Prostate gland (tissue), 2 donors: ENCODE measurements around the gene TMED9. TPM values are rescaled to one million over a fixed set of nuclear protein-coding genes. Genes with fewer than 3 reads are reported as not detected.

Experiments
- DNase-seq: peaks from one replicate; pipeline ENCODE4 v3.0.0-alpha.2; 2019; ENCODE audit warnings: low spot score
- H3K27ac ChIP-seq, 2 donors: fragments of 200-600 bp; sonication (generic); 2 replicates each; pipeline ENCODE4 v1.5.1; 2017 to 2019
- H3K27me3 ChIP-seq: fragments of 200-600 bp; sonication (generic); replicated peaks from 2 replicates; pipeline ENCODE4 v1.5.1; 2019; ENCODE audit not compliant: insufficient read depth
- H3K36me3 ChIP-seq, 2 donors: fragments of 200-600 bp; sonication (generic); 1 replicate in 1 of 2; 2 replicates in 1 of 2; pipeline versions ENCODE4 v1.5.1 to v1.8.1; 2017 to 2019
- H3K4me1 ChIP-seq: fragments of 200-600 bp; sonication (generic); replicated peaks from 2 replicates; pipeline ENCODE4 v1.5.1; 2019
- H3K4me3 ChIP-seq, 2 donors: fragments of 200-600 bp; sonication (generic); 2 replicates each; pipeline ENCODE4 v1.5.1; 2017 to 2019
- H3K9me3 ChIP-seq: fragments of 200-600 bp; sonication (generic); 2 replicates; pipeline ENCODE4 v1.5.1; 2017
- POLR2A ChIP-seq: fragments of 450-650 bp; IDR thresholded peaks from one replicate; pipeline ENCODE4 v1.6.1; 2016; ENCODE audit warnings: antibody characterized with exemption, mild to moderate bottlenecking
- POLR2AphosphoS5 ChIP-seq: sonication (generic); formaldehyde crosslinking; IDR thresholded peaks from one replicate; pipeline ENCODE4 v1.6.1; 2017; ENCODE audit warnings: antibody characterized with exemption
- WGBS: methylation state at CpG from one replicate; pipeline ENCODE4 v1.1.5; 2018; 5-methylcytosine and 5-hydroxymethylcytosine counted together
- intact Hi-C: fragments of 100-400 bp; cut with DNase I; formaldehyde crosslinking; loops from one replicate; pipeline ENCODE4 v1.14.2; 2022
- total RNA-seq, 2 donors: library from RNA; depleted of rRNA; stranded (reverse); fragments of >200 nt; gene quantifications; one replicate each; pipeline ENCODE4 v1.1.0, GENCODE V29; 2016
- TF ChIP-seq, protein P1 (sequence below), 4 experiments: fragments of 200-600 bp in 2 of 4; fragments of 450-650 bp in 2 of 4; sonication (generic) in 2 of 4; IDR thresholded peaks; 1 replicate in 3 of 4; 2 replicates in 1 of 4; pipeline ENCODE4 v1.5.1; 2016 to 2019; ENCODE audit warnings: antibody characterized with exemption in 4 of 4, mild to moderate bottlenecking in 2 of 4, moderate library complexity in 2 of 4

The TMED9 gene
- total RNA-seq, 2 donors from 2014 or later, result 136 to 176 TPM

DNA sequence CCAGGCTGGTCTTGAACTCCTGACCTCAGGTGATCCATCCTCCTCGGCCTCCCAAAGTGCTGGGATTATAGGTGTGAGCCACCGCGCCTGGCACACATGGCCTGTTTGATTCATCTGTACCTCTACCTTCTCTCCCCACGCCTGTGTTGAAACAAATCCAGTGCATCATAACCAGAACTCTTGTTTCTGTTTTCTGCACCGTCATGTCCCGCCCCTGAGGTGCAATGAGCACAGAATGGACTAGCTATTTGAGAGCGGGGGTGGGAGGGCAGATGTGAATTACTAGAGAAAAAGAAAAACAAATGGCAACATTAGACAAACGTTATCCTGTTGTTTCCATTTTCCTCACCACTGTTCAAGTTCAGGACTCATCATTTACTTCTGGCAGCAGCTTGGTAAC, 27.0 kb upstream of the TMED9 start:
- H3K27me3 ChIP-seq, result no peaks in the 10 kb centered on the region
- TF ChIP-seq POLR2AphosphoS5 (no peak), POLR2A (no peak)
- TF ChIP-seq, protein P1, sequence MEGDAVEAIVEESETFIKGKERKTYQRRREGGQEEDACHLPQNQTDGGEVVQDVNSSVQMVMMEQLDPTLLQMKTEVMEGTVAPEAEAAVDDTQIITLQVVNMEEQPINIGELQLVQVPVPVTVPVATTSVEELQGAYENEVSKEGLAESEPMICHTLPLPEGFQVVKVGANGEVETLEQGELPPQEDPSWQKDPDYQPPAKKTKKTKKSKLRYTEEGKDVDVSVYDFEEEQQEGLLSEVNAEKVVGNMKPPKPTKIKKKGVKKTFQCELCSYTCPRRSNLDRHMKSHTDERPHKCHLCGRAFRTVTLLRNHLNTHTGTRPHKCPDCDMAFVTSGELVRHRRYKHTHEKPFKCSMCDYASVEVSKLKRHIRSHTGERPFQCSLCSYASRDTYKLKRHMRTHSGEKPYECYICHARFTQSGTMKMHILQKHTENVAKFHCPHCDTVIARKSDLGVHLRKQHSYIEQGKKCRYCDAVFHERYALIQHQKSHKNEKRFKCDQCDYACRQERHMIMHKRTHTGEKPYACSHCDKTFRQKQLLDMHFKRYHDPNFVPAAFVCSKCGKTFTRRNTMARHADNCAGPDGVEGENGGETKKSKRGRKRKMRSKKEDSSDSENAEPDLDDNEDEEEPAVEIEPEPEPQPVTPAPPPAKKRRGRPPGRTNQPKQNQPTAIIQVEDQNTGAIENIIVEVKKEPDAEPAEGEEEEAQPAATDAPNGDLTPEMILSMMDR (IDR thresholded peaks at IDR 0.05), result no peak
- no peaks in the 10 kb centered on the region for H3K36me3 ChIP-seq
- H3K9me3 ChIP-seq, result no peaks in the 10 kb centered on the region
- H3K27ac ChIP-seq, result no peak overlapping the region
- H3K4me1 ChIP-seq, result no peaks in the 10 kb centered on the region
- 81% methylated on average over 8 of the region's 8 CpGs for WGBS
- H3K4me3 ChIP-seq, result no peak overlapping the region
- intact Hi-C loops, result no loop called here
- DNase-seq, result no peak

DNA sequence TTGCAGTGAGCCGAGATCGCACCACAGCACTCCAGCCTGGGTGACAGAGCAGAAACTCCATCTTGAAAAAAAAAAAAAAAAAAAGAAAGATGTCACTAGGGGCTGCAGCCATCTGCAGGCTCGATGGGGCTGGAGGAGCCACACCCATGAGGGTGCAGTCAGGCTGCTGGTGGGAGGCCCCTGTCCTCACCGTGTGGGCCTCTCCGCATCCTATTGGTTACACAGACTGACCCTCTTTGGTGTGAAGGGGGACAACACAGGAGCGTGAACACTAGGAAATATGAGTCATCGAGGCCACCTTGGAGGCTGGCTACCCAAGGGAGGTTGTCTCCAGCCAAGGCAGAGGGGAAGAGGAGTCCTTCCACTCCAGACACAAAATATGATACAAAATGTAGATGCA, 23.7 kb upstream of the TMED9 start:
- Histone ChIP-seq H3K9me3 (no peaks in the 10 kb centered on the region), H3K27me3 (no peaks in the 10 kb centered on the region), H3K4me3 (no peak overlapping the region), H3K27ac (no peak overlapping the region), H3K36me3 (no peaks in the 10 kb centered on the region), H3K4me1 (no peaks in the 10 kb centered on the region)
- DNase-seq, result no peak
- 79% methylated on average over 7 of the region's 7 CpGs for WGBS
- no peak for TF ChIP-seq POLR2AphosphoS5
- TF ChIP-seq, protein P1 (IDR thresholded peaks at IDR 0.05), result no peak
- intact Hi-C loops, result no loop called here

DNA sequence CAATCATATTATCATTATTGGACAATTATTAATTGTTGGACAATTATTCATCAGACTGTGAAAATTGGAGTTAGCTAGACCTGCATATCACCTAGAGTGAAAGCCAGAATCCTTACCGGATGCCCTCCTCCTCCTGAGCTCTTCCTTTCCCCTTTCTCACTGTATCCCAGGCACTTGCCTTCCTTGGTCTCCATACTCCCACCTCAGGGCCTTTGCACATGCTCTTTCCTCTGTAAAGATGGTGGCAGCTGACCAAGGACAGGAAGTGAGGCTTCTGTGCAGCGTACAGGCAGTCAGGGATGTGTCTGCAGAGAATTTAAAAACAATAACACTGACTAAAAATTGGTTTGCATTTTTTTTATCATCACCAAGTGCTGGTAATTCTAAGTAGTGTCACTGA, 22.1 kb upstream of the TMED9 start:
- no peak for DNase-seq
- intact Hi-C loops, result no loop called here
- 91% methylated on average over 2 of the region's 2 CpGs for WGBS
- Histone ChIP-seq H3K9me3 (no peaks in the 10 kb centered on the region), H3K4me3 (no peak overlapping the region), H3K27ac (no peak overlapping the region), H3K4me1 (no peaks in the 10 kb centered on the region), H3K27me3 (no peaks in the 10 kb centered on the region), H3K36me3 (no peaks in the 10 kb centered on the region)
- TF ChIP-seq POLR2AphosphoS5 (no peak), POLR2A (no peak)
- TF ChIP-seq, protein P1 (IDR thresholded peaks at IDR 0.05), result no peak

DNA sequence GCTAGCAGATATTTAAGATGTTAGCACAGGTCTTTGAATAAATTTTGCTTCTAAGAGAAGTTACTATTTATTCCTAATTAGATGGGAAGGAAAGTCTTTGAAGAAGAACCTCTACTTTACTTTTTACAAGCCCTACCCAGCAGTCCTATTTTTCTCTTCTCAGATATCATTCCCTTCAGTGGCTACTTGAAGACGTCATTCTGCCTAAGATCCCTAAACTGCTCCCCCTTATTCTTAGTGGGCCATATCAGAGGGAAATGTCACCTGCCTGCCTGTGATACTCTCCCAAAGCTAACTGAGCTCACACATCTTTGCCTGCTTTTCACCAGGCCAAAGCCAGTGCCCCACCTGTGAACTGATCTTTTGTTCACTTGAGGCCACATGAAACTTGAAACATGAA, 16.5 kb upstream of the TMED9 start:
- 14% methylated on average over 1 of the region's 1 CpG for WGBS
- Histone ChIP-seq H3K4me3 (no peak overlapping the region), H3K36me3 (no peaks in the 10 kb centered on the region), H3K9me3 (no peaks in the 10 kb centered on the region), H3K4me1 (peaks cover 3% of the 10 kb centered on the region), H3K27me3 (no peaks in the 10 kb centered on the region), H3K27ac (peak overlapping the region; percentile 64 to 69)
- DNase-seq, result no peak
- TF ChIP-seq POLR2A (no peak), POLR2AphosphoS5 (peak; percentile 0)
- intact Hi-C loops, result no loop called here

DNA sequence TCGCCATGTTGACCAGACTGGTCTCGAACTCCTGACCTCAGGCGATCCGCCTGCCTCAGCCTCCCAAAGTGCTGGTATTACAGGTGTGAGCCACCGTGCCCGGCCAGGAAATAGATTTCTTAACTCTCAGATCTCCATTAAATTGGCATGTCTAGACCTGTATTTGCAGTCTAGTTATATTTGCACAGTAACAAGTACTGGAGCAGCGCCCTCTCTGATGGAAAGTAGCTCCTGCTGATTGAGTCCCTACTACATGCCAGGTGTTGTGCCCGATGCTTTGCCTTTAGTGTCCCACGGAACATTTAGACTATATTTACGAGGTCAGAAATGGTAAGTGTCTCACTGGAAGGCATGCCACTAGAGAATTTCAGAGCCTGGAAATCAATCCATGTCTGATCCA, 15.8 kb upstream of the TMED9 start:
- 62% methylated on average over 10 of the region's 10 CpGs for WGBS

More for the DNA sequence above, 15.8 kb upstream of the TMED9 start:
- H3K27ac ChIP-seq, result peak overlapping the region; percentile 64 to 69
- DNase-seq, result no peak
- no peaks in the 10 kb centered on the region for H3K9me3 ChIP-seq
- peaks cover 3% of the 10 kb centered on the region for H3K4me1 ChIP-seq
- H3K27me3 ChIP-seq, result no peaks in the 10 kb centered on the region
- intact Hi-C loops, result no loop called here
- TF ChIP-seq, protein P1 (IDR thresholded peaks at IDR 0.05), result peak in 1 of 4 experiments; percentile 17
- no peak for TF ChIP-seq POLR2A
- no peak overlapping the region for H3K4me3 ChIP-seq
- H3K36me3 ChIP-seq, result no peaks in the 10 kb centered on the region
